Omental fat pad (tissue), 4 donors: Measurements from ENCODE around the gene DYTN. TPM values are rescaled to one million over a fixed set of nuclear protein-coding genes. Genes with fewer than 3 reads are reported as not detected.

ENCODE experiments used
- ATAC-seq: fragments of 150-250 bp; one replicate; pipeline ENCODE4 v1.9.1; 2016; ENCODE audit warnings: mild to moderate bottlenecking, moderate library complexity; ENCODE audit not compliant: low FRiP score
- DNase-seq: peaks from one replicate; pipeline ENCODE4 v3.0.0-alpha.2; 2019; ENCODE audit warnings: low spot score
- total RNA-seq, 4 donors: library from RNA; depleted of rRNA; stranded (reverse); fragments of >200 nt; gene quantifications; one replicate each; pipeline ENCODE4 v1.1.0, GENCODE V29; 2016
- TF ChIP-seq, protein P1 (sequence below), 3 donors: fragments of 450-650 bp; IDR thresholded peaks; one replicate each; pipeline ENCODE4 v1.5.1; 2016 to 2017; ENCODE audit warnings: antibody characterized with exemption in 3 of 3, mild to moderate bottlenecking in 3 of 3, moderate library complexity in 2 of 3

The DYTN gene
- total RNA-seq, 4 donors from 2014 or later = not detected

DNA sequence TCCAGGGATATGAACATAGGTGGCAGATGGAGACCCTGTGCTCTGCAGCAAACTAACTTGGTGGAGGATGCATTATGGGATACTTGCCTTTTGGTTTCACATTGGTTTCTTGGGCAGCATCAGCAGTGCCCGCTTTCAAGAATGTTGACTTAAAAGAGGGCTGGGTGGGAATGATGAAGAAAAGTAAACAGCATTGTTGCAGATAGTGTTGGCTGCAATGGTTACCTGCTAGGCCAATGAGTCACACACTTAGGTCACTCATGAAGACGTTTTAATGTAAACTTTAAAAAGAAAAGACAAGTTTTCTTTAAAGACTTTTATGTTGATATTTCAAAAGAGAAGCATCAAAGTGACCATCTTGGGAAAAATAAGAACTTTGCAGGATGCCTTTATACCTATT lies 102.0 kb downstream of the DYTN start:
- DNase-seq (no peak), ATAC-seq (no peak)
- TF ChIP-seq, protein P1, sequence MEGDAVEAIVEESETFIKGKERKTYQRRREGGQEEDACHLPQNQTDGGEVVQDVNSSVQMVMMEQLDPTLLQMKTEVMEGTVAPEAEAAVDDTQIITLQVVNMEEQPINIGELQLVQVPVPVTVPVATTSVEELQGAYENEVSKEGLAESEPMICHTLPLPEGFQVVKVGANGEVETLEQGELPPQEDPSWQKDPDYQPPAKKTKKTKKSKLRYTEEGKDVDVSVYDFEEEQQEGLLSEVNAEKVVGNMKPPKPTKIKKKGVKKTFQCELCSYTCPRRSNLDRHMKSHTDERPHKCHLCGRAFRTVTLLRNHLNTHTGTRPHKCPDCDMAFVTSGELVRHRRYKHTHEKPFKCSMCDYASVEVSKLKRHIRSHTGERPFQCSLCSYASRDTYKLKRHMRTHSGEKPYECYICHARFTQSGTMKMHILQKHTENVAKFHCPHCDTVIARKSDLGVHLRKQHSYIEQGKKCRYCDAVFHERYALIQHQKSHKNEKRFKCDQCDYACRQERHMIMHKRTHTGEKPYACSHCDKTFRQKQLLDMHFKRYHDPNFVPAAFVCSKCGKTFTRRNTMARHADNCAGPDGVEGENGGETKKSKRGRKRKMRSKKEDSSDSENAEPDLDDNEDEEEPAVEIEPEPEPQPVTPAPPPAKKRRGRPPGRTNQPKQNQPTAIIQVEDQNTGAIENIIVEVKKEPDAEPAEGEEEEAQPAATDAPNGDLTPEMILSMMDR (IDR thresholded peaks at IDR 0.05) = no peak

DNA sequence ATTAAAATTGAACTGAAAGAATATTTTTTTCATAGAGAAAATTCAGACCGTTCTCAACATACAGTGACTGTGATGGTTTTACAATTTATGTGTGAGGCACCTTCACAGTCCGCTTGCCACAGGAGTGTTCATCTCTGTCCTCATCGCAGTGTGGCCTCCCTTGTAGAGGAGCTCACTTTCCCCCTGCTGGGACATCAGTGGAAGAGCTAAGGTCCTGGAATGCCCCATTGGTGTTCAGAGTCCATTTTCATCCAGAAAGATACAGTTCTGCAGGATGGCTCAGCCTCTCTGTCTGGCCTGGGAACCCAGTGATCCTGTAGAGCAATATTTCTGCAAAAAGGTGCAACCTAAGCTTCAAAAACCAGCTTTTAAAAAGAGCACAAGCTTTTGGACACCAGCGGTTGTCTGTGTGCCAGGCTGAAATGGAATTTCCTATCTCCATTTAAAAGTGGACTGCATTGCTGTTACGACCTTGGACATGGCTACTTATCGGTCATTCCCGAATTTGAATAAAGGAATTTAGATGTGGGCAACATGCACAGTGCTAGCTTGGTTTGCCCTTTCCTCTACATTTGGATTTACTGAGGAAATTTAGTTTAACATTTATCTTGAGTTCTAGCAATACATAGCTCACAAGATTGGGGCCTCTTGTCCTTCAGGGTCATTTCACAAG lies 102.6 kb downstream of the DYTN start:
- ATAC-seq (no peak), DNase-seq (no peak)
- TF ChIP-seq, protein P1 (IDR thresholded peaks at IDR 0.05) = no peak

DNA sequence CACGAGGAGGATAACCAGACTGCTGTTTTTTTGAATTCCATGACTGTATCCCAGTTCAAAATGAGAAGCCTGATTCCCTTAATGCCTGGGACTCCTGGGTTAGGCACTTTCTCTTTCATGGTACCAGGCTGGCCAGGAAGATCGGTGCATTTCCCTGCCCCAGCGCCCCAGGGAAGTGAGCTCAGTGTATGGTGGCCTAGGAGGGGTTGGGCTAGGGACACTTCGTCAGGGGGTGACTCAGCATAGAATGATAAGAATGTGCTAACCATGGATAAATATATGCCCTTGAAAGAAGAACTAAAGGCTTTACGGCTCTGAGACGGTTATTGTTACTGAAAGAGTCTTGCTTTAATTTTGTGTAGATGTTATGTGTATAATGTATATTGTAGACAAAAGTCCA lies 103.4 kb downstream of the DYTN start:
- DNase-seq = no peak
- no peak for ATAC-seq
- TF ChIP-seq, protein P1 (IDR thresholded peaks at IDR 0.05) = no peak

DNA sequence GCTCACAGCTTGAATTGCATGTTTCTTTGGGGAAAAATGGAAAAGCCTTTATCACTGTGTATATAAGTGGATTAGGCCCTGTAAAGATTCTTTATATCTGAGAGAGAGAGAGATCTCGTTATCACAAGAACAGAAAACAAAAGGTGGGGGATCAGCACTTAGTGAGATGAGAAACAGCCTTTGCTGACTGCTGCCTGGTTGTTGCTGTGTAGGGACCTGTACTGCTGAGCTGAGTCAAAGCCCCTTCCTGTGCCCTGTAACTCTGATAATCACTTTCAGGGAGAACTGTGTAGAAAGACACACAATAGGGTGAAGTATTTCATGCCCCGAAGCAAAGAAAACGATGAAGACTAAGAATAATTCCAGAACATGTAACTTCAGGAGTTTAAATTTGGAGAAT lies 106.5 kb downstream of the DYTN start:
- DNase-seq (no peak), ATAC-seq (no peak)
- TF ChIP-seq, protein P1 (IDR thresholded peaks at IDR 0.05) = no peak

DNA sequence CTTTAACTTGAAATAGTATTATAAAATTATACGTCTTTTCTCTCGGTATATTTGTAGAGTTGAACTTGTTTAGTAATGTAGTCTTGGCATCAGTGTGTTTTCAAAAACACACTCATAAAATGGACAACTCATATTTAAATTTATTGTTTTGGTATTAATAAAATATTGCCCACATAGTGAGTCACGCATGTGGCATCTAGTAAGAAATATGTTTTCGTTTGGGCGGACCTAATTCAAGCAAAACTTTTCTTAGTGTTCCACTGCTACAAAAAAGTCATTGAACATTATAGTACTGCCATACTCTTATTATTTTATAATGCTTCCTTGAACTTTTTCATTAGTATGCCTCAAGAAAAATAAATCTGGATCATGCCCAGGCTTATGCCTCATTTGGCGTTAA lies 107.0 kb downstream of the DYTN start:
- no peak for ATAC-seq
- DNase-seq = no peak
- TF ChIP-seq, protein P1 (IDR thresholded peaks at IDR 0.05) = no peak

DNA sequence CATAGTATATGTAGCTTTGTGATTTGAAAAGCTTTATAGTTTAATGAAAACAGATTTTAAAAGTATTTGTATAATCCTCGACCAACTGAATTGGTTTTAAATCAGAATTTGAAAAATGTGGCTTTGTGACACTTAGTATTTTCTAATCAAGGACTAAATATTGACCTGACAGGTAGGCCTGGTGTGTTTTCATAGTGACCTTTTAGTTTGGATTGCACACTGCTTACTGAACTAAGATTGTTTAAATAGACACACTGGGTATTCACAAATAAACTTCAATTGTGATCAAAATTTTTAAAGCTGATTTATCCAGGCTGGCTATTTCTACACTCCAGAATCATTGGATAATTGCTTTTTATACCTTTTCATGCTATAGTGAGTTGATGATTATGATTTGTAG lies 107.7 kb downstream of the DYTN start:
- DNase-seq (no peak), ATAC-seq (no peak)
- TF ChIP-seq, protein P1 (IDR thresholded peaks at IDR 0.05) = no peak

DNA sequence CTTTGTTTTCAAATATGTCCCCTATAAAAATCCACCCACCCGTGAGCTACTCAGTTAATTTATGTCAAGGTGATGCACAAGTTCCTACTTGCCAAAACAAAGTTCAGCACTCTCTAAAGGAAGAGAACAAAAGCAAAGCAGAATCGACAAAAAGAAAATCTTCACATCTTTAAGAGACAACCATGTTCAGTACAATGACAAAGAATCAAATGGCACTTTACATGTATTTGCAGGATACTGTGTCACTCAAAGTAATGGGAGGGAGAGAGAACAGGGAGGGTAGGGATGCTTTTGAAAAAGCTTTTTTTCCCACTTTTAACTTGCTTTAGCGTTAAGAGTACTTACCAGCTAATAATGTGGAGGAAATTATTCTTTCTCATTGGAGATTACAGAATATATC lies 115.0 kb downstream of the DYTN start:
- ATAC-seq (no peak), DNase-seq (no peak)
- TF ChIP-seq, protein P1 (IDR thresholded peaks at IDR 0.05) = no peak
